Loucy (cell line): ENCODE results near the gene NMBR.
"Not testable (repeated sequence)": the region's sequence is repeated elsewhere in the genome, so short reads cannot be mapped to it uniquely, and the experiment has no call there.

Source experiments
- H2AFZ ChIP-seq: fragments of 200-600 bp; sonication (generic); 2 replicates; pipeline ENCODE4 v1.6.0; 2016; ENCODE audit warnings: antibody characterized with exemption, mild to moderate bottlenecking, low read length, moderate library complexity
- H3F3A ChIP-seq: fragments of 200-600 bp; 2 replicates; pipeline ENCODE4 v1.6.0; 2016; ENCODE audit warnings: antibody characterized with exemption, low read depth, mild to moderate bottlenecking
- H3K27me3 ChIP-seq: fragments of 200-600 bp; sonication (generic); 2 replicates; pipeline ENCODE4 v1.6.1; 2014; ENCODE audit warnings: low read length, mild to moderate bottlenecking; ENCODE audit not compliant: insufficient read depth, poor library complexity, severe bottlenecking
- H3K36me3 ChIP-seq: fragments of 200-600 bp; sonication (generic); 2 replicates; pipeline ENCODE4 v1.6.1; 2016; ENCODE audit warnings: low read length; ENCODE audit not compliant: insufficient read depth
- H3K4me1 ChIP-seq: fragments of 200-600 bp; sonication (generic); 2 replicates; pipeline ENCODE4 v1.5.1; 2014; ENCODE audit warnings: low read length, mild to moderate bottlenecking; ENCODE audit not compliant: insufficient read depth, poor library complexity, severe bottlenecking
- H3K4me2 ChIP-seq: fragments of 200-600 bp; sonication (generic); 2 replicates; pipeline ENCODE4 v1.6.0; 2014; ENCODE audit warnings: antibody characterized with exemption, low read length, low read depth, mild to moderate bottlenecking; ENCODE audit not compliant: poor library complexity, severe bottlenecking
- H3K4me3 ChIP-seq: fragments of 200-600 bp; sonication (generic); 2 replicates; pipeline ENCODE4 v1.5.1; 2014; ENCODE audit warnings: low read length, mild to moderate bottlenecking, mixed read lengths; ENCODE audit not compliant: poor library complexity, severe bottlenecking
- H3K79me2 ChIP-seq: fragments of 200-600 bp; sonication (generic); 2 replicates; pipeline ENCODE4 v1.6.1; 2014; ENCODE audit warnings: low read length; ENCODE audit not compliant: insufficient read depth
- H3K9ac ChIP-seq: fragments of 200-600 bp; sonication (generic); 2 replicates; pipeline ENCODE4 v1.6.0; 2014; ENCODE audit warnings: mild to moderate bottlenecking, low read depth, low read length, moderate library complexity; ENCODE audit not compliant: poor library complexity, severe bottlenecking
- H3K9me2 ChIP-seq: fragments of 200-600 bp; sonication (generic); replicated peaks from 2 replicates; pipeline ENCODE4 v1.6.1; 2016; ENCODE audit warnings: low read depth, low read length, mixed read lengths
- H3K9me3 ChIP-seq: fragments of 200-600 bp; sonication (generic); 2 replicates; pipeline ENCODE4 v1.6.1; 2014; ENCODE audit warnings: mild to moderate bottlenecking, antibody characterized with exemption, low read length, low read depth; ENCODE audit not compliant: insufficient read depth
- H4K20me1 ChIP-seq: fragments of 200-600 bp; sonication (generic); 2 replicates; pipeline ENCODE4 v1.6.0; 2014; ENCODE audit warnings: antibody characterized with exemption, low read length, mild to moderate bottlenecking; ENCODE audit not compliant: insufficient read depth, poor library complexity, severe bottlenecking
- EZH2phosphoT487 ChIP-seq: fragments of 200-600 bp; IDR thresholded peaks from 2 replicates; pipeline ENCODE4 v1.6.1; 2018; ENCODE audit warnings: antibody characterized with exemption, mild to moderate bottlenecking, moderate library complexity, borderline replicate concordance
- TF ChIP-seq, protein P1 (sequence below): fragments of 200-600 bp; sonication (generic); conservative IDR thresholded peaks from 2 replicates; pipeline ENCODE4 v1.5.1; 2014; ENCODE audit warnings: mild to moderate bottlenecking, antibody characterized with exemption, low read length

NMBR gene

GRCh38 chr6:142030115-142030619 is 116.8 kb downstream of the NMBR start:
- TF ChIP-seq, protein P1, sequence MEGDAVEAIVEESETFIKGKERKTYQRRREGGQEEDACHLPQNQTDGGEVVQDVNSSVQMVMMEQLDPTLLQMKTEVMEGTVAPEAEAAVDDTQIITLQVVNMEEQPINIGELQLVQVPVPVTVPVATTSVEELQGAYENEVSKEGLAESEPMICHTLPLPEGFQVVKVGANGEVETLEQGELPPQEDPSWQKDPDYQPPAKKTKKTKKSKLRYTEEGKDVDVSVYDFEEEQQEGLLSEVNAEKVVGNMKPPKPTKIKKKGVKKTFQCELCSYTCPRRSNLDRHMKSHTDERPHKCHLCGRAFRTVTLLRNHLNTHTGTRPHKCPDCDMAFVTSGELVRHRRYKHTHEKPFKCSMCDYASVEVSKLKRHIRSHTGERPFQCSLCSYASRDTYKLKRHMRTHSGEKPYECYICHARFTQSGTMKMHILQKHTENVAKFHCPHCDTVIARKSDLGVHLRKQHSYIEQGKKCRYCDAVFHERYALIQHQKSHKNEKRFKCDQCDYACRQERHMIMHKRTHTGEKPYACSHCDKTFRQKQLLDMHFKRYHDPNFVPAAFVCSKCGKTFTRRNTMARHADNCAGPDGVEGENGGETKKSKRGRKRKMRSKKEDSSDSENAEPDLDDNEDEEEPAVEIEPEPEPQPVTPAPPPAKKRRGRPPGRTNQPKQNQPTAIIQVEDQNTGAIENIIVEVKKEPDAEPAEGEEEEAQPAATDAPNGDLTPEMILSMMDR = no peak
- no peak for TF ChIP-seq EZH2phosphoT487
- no peaks in the 10 kb centered on the region for H3K4me1 ChIP-seq
- no peaks in the 10 kb centered on the region for H4K20me1 ChIP-seq
- H3F3A ChIP-seq = no peaks in the 10 kb centered on the region
- no peaks in the 10 kb centered on the region for H3K79me2 ChIP-seq
- no peaks in the 10 kb centered on the region for H3K27me3 ChIP-seq
- no peak overlapping the region for H3K4me2 ChIP-seq
- H3K9me3 ChIP-seq = no peaks in the 10 kb centered on the region
- no peak overlapping the region for H3K4me3 ChIP-seq
- no peaks in the 10 kb centered on the region; the same call in 1 of the 2 replicates for H3K9me2 ChIP-seq
- H3K36me3 ChIP-seq = no peaks in the 10 kb centered on the region
- no peak overlapping the region for H3K9ac ChIP-seq
- no peak overlapping the region for H2AFZ ChIP-seq

DNA sequence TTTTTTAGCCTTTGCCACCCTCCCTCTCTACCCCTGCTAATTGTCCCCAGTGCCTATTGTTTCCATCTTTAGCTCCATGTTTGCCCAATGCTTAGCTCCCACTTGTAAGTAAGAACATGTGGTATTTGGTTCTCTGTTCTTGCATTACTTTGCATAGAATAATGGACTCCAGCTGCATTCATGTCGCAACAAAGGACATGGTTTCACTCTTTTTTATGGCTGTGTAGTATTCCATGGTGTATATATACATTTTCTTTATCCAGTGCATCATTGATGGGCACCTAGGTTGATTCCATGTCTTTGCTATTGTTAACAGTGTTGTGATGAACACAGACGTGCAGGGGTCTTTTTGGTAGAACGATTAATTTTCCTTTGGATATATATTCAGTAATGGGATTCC is 118.4 kb downstream of the NMBR start:
- Histone ChIP-seq H2AFZ (no peak overlapping the region), H3K9ac (no peak overlapping the region), H3K4me1 (no peaks in the 10 kb centered on the region), H4K20me1 (no peaks in the 10 kb centered on the region), H3K4me3 (no peak overlapping the region), H3K9me3 (no peaks in the 10 kb centered on the region), H3K27me3 (no peaks in the 10 kb centered on the region), H3F3A (no peaks in the 10 kb centered on the region), H3K36me3 (no peaks in the 10 kb centered on the region), H3K9me2 (no peaks in the 10 kb centered on the region; the same call in 1 of the 2 replicates), H3K79me2 (no peaks in the 10 kb centered on the region), H3K4me2 (no peak overlapping the region)
- TF ChIP-seq, protein P1 = no peak
- TF ChIP-seq EZH2phosphoT487 = no peak

DNA sequence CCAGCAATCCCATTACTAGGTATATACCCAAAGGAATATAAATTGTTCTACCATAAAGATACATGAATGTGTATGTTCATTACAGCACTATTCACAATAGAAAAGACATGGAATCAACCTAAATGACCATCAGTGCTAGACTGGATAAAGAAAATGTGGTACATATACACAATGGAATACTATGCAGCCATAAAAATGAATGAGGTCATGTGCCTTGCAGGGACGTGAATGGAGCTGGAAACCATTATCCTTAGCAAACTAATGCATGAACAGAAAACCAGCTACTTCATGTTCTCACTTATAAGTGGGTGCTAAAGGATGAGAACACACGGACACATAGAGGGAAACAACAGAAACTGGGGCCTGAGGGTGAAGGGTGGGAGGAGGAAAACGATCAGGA is 119.1 kb downstream of the NMBR start:
- not testable (repeated sequence) for H3K27me3 ChIP-seq, H3K4me3 ChIP-seq, H4K20me1 ChIP-seq, H3K9me2 ChIP-seq, H3K4me1 ChIP-seq, H3K36me3 ChIP-seq, H3K9ac ChIP-seq, H3K79me2 ChIP-seq, H2AFZ ChIP-seq, H3K9me3 ChIP-seq, H3F3A ChIP-seq, H3K4me2 ChIP-seq

DNA sequence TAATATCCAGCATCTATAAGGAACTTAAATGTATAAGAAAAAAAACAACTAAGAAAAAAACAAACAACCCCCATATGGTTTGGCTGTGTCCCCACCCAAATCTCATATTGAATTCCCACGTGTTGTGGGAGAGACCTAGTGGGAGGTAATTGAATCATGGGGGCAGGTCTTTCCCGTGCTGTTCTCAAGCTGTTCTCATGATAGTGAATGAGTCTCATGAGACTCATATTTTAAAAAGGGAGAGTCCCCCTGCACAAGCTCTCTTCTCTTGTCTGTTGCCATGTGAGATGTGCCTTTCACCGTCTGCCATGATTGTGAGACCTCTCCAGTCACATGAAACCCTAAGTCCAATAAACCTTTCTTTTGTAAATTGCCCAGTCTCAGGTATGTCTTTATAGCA is 119.8 kb downstream of the NMBR start:
- TF ChIP-seq, protein P1 = no peak
- no peak for TF ChIP-seq EZH2phosphoT487
- Histone ChIP-seq H3K4me1 (no peaks in the 10 kb centered on the region), H3K4me2 (no peak overlapping the region), H3F3A (no peaks in the 10 kb centered on the region), H3K79me2 (no peaks in the 10 kb centered on the region), H4K20me1 (no peaks in the 10 kb centered on the region), H3K9me3 (no peaks in the 10 kb centered on the region), H3K4me3 (no peak overlapping the region), H3K9ac (no peak overlapping the region), H3K27me3 (no peaks in the 10 kb centered on the region), H3K9me2 (no peaks in the 10 kb centered on the region; the same call in 1 of the 2 replicates), H3K36me3 (no peaks in the 10 kb centered on the region), H2AFZ (no peak overlapping the region)
